ENCODE data around the gene LRTM2. TPM values are rescaled to one million over a fixed set of nuclear protein-coding genes. Genes with fewer than 3 reads are reported as not detected.

LRTM2 gene
- total and polyA plus RNA-seq, 9 of the 15 experiments (the other 6 are each of a cell fraction or from before 2014, with no cell fraction given), result 0.09 TPM; not detected in 8

GRCh38 chr12:1836241-1836803, 16.0 kb downstream of the LRTM2 start:
- DNase-seq (ENCODE audit: extremely low read depth in 1 of 4, low spot score in 3 of 4) (no peak), ATAC-seq (no peak), FAIRE-seq (no peak)
- no peak overlapping the region for H3K9ac ChIP-seq (ENCODE audit: insufficient read depth in 1 of 2, low read depth in 2 of 2, low read length in 2 of 2)
- no peaks in the 10 kb centered on the region for H3K79me2 ChIP-seq (ENCODE audit: control insufficient read depth, insufficient read depth, low read length)
- H3K4me3 ChIP-seq, result no peak overlapping the region
- WGBS (ENCODE audit: insufficient coverage, low coverage, missing lambda C conversion rate), result 0% methylated on average over 4 of the region's 7 CpGs
- no peaks in the 10 kb centered on the region for H3K36me3 ChIP-seq (ENCODE audit: control insufficient read depth, insufficient read depth, low read length)
- H3K27ac ChIP-seq (ENCODE audit: extremely low read depth, low read depth, low read length), result no peak overlapping the region
- H4K20me1 ChIP-seq (replicated peaks; ENCODE audit: control insufficient read depth, insufficient read depth, low read length), result 0 out of 2 replicates have a peak, but pooled peaks cover under 1% of the 10 kb centered on the region
- CTCF ChIA-PET (ENCODE audit: low intra/inter-chr PET ratio), result no interaction called here
- peaks cover 28 to 78% of the 10 kb centered on the region in 2 experiments for H3K27me3 ChIP-seq (ENCODE audit: control insufficient read depth in 2 of 2, insufficient read depth in 2 of 2, low read length in 2 of 2)
- POLR2A ChIA-PET, result no interaction called here
- no peak for TF ChIP-seq ZNF76 (CRISPR knock-in tag; IDR thresholded peaks at IDR 0.05; ENCODE audit: borderline replicate concordance)
- no peak for TF ChIP-seq NR2C2 (CRISPR knock-in tag; IDR thresholded peaks at IDR 0.05)
- TF ChIP-seq NR2C2 (tag; IDR thresholded peaks at IDR 0.05), result no peak
- no peak for TF ChIP-seq ZBTB7A (IDR thresholded peaks at IDR 0.05; ENCODE audit: borderline replicate concordance, control insufficient read depth, low read depth, low read length)
- TF ChIP-seq BACH1 (tag; IDR thresholded peaks at IDR 0.05), result no peak
- TF ChIP-seq POLR2G (IDR thresholded peaks at IDR 0.05; ENCODE audit: low read depth, low read length), result no peak
- TF ChIP-seq SNRNP70 (optimal IDR thresholded peaks at IDR 0.05; ENCODE audit: low read depth, low read length), result no peak
- no peak for TF ChIP-seq UBTF (IDR thresholded peaks at IDR 0.05; ENCODE audit: borderline replicate concordance in 1 of 2, low read depth in 2 of 2, low read length in 2 of 2)
- TF ChIP-seq GTF2E2 (tag; IDR thresholded peaks at IDR 0.05), result no peak
- no peak for TF ChIP-seq ZNF764 (CRISPR knock-in tag; IDR thresholded peaks at IDR 0.05; ENCODE audit: low read depth)
- no peak for TF ChIP-seq NCOA6 (IDR thresholded peaks at IDR 0.05)
- no peak for TF ChIP-seq ZNF121 (CRISPR knock-in tag; conservative IDR thresholded peaks at IDR 0.05)
- TF ChIP-seq ZNF79 (CRISPR knock-in tag; IDR thresholded peaks at IDR 0.05; ENCODE audit: low read depth), result no peak
- TF ChIP-seq DPF2 (IDR thresholded peaks at IDR 0.05), result no peak
- no peak for TF ChIP-seq CHCHD3 (CRISPR knock-in tag; IDR thresholded peaks at IDR 0.05)
- no peak for TF ChIP-seq NRF1 (conservative IDR thresholded peaks at IDR 0.05 in 1 of 2, IDR thresholded peaks at IDR 0.05 in 1 of 2)
- in situ Hi-C loops (cut with MboI) (no loop called here), intact Hi-C loops (cut with micrococcal nuclease) (no loop called here)
- no peaks in the 10 kb centered on the region for H3K9me3 ChIP-seq (replicated peaks; ENCODE audit: control insufficient read depth, insufficient read depth, low read depth, low read length)
- no peak overlapping the region for H2AFZ ChIP-seq (ENCODE audit: low read depth, low read length)
- no peak overlapping the region for H3K4me2 ChIP-seq (ENCODE audit: insufficient read depth, low read length)
- peaks cover 0 to 8% of the 10 kb centered on the region in 2 experiments; a peak in 1 of 5 replicates for H3K4me1 ChIP-seq (replicated peaks in 1 of 2; ENCODE audit: control insufficient read depth in 2 of 2, insufficient read depth in 2 of 2, low read length in 2 of 2)
- H3K9me1 ChIP-seq (ENCODE audit: control insufficient read depth, insufficient read depth, low read length), result no peaks in the 10 kb centered on the region
- no TSS peak for BruUV-seq (replicated peaks)

Data from K562 (cell line).